Sigmoid colon (tissue), 7 donors: ENCODE measurements around the gene APBB3. TPM values are rescaled to one million over a fixed set of nuclear protein-coding genes. Genes with fewer than 3 reads are reported as not detected.
"Not testable (repeated sequence)": the region's sequence is repeated elsewhere in the genome, so short reads cannot be mapped to it uniquely, and the experiment has no call there.

ENCODE experiments used
- DNase-seq: peaks from one replicate; pipeline ENCODE4 v3.0.0-alpha.2; 2019
- H3K27ac ChIP-seq, 4 donors: fragments of 200-600 bp; sonication (generic); one replicate each; pipeline ENCODE4 v1.5.1; 2016 to 2019; ENCODE audit warnings: mild to moderate bottlenecking in 1 of 4
- H3K27me3 ChIP-seq, 3 donors: fragments of 200-600 bp; sonication (generic); one replicate each; pipeline ENCODE4 v1.5.1; 2019; ENCODE audit warnings: mild to moderate bottlenecking in 1 of 3
- H3K36me3 ChIP-seq, 4 donors: fragments of 200-600 bp; sonication (generic); one replicate each; pipeline ENCODE4 v1.5.1; 2016 to 2019
- H3K4me1 ChIP-seq, 4 donors: fragments of 200-600 bp; sonication (generic); one replicate each; pipeline ENCODE4 v1.5.1; 2017 to 2019
- H3K4me3 ChIP-seq, 4 donors: fragments of 200-600 bp; sonication (generic); one replicate each; pipeline ENCODE4 v1.5.1; 2017 to 2019; ENCODE audit warnings: mild to moderate bottlenecking in 2 of 4, moderate library complexity in 1 of 4
- H3K9me3 ChIP-seq, 4 donors: fragments of 200-600 bp in 3 of 4; sonication (generic) in 3 of 4; one replicate each; pipeline versions ENCODE4 v1.5.1 to v1.6.1; 2013 to 2019
- CTCF ChIP-seq, 4 experiments: fragments of 450-650 bp in 3 of 4; fragments of 200-600 bp in 1 of 4; IDR thresholded peaks; one replicate each; pipeline ENCODE4 v1.5.1; 2016 to 2019; ENCODE audit warnings: antibody characterized with exemption in 4 of 4, mild to moderate bottlenecking in 3 of 4, moderate library complexity in 2 of 4
- EP300 ChIP-seq, 4 donors: sonication (generic); formaldehyde crosslinking; IDR thresholded peaks; one replicate each; pipeline ENCODE4 v1.6.1; 2017; ENCODE audit warnings: antibody characterized with exemption in 4 of 4
- POLR2A ChIP-seq, 2 donors: fragments of 450-650 bp; IDR thresholded peaks; one replicate each; pipeline ENCODE4 v1.6.1; 2016; ENCODE audit warnings: antibody characterized with exemption in 2 of 2, mild to moderate bottlenecking in 2 of 2, moderate library complexity in 2 of 2
- POLR2AphosphoS5 ChIP-seq, 4 donors: sonication (generic); formaldehyde crosslinking; IDR thresholded peaks; one replicate each; pipeline ENCODE4 v1.6.1; 2017; ENCODE audit warnings: antibody characterized with exemption in 4 of 4
- WGBS, 2 donors: extraction: QIAGEN DNeasy Blood & Tissue Kit; methylation state at CpG; one replicate each; pipeline ENCODE4 v1.1.7; 2013; 5-methylcytosine and 5-hydroxymethylcytosine counted together
- intact Hi-C: fragments of 100-400 bp; cut with DNase I; formaldehyde crosslinking; loops from one replicate; pipeline ENCODE4 v1.15.1; 2023
- polyA plus RNA-seq, 3 donors: library from polyadenylated mRNA; stranded (reverse); fragments of 200-250 nt; gene quantifications; one replicate each; pipeline ENCODE4 v1.2.3, GENCODE V29; 2013
- total RNA-seq, 4 donors: library from RNA; depleted of rRNA; stranded (reverse); fragments of >200 nt; gene quantifications; one replicate each; pipeline ENCODE4 v1.1.0, GENCODE V29; 2016
- donor health status: healthy with polysubstance abuse.
- donor health status: Bipolar disorder and iron deficiency.
- donor health status: healthy.

APBB3 gene
- total and polyA plus RNA-seq, 7 donors: 4.2 to 27.9 (median 14.3) TPM

DNA sequence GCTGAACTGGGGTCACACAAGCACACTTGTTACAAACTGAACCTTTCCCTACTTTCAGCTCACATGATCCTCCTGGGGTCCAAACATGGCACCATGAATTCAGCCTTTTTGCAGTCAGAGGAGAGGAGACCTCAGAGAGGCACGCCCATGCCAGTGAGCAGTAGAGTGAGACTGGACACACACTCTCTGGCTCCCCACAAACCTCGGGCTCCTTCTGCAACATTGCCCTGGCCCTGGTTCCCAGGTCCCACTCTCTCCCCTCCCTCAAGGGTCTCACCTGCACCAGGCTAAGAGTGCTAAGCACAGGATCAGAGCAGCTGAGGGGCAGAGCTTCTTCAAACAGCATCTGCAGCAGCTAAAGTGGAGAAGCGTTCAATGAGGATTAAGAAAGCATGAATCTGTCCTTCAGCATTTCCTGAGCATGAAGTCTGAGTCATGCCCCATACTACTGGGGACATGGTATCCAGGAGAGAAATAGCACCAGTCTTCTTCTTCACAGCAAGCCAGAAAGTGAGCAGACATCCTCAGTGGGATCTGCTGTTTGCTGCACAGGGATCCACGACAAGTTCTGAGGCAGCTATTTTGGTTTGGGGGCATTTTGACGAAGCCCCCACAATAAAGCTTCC, 27.5 kb upstream of the APBB3 start:
- TF ChIP-seq CTCF (IDR thresholded peaks at IDR 0.05): no peak
- no peak for TF ChIP-seq POLR2AphosphoS5 (IDR thresholded peaks at IDR 0.05)
- no peak for TF ChIP-seq POLR2A (IDR thresholded peaks at IDR 0.05)
- no peak for TF ChIP-seq EP300 (IDR thresholded peaks at IDR 0.05)
- intact Hi-C loops: no loop called here
- no peaks in the 10 kb centered on the region for H3K36me3 ChIP-seq
- peak overlapping the region in 1 of 4 donors; percentile 12 for H3K4me3 ChIP-seq
- H3K27ac ChIP-seq: peak overlapping the region in 1 of 4 donors; percentile 40
- no peaks in the 10 kb centered on the region for H3K4me1 ChIP-seq
- 82% methylated on average over 5 of the region's 5 CpGs for WGBS, 2 donors
- no peak for DNase-seq
- H3K9me3 ChIP-seq: no peaks in the 10 kb centered on the region
- H3K27me3 ChIP-seq: no peaks in the 10 kb centered on the region

DNA sequence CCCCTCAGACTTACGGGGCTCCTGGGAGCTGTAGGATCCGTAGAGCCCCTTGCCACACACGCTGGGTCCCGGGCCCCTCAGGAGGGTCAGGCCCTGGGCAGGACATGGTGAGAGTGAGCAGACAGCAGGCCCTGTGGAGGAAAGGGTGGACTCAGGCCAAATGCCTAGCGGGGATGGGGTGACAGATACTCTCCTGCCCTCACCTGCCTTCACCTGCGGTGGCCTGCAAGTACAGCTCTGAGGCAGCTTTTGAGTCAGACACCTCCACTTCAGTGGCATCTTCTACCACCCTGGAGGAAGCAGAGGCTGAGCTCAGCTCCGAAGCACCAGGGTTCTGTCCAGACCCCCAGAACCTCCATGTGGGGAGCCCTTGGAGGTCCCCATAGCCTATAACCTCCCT, 26.5 kb upstream of the APBB3 start:
- Histone ChIP-seq H3K27me3 (no peaks in the 10 kb centered on the region), H3K27ac (peak overlapping the region in 1 of 4 donors; percentile 40), H3K36me3 (no peaks in the 10 kb centered on the region), H3K4me3 (no peak overlapping the region), H3K9me3 (no peaks in the 10 kb centered on the region), H3K4me1 (no peaks in the 10 kb centered on the region)
- no peak for TF ChIP-seq CTCF (IDR thresholded peaks at IDR 0.05)
- TF ChIP-seq POLR2A (IDR thresholded peaks at IDR 0.05): no peak
- no peak for TF ChIP-seq EP300 (IDR thresholded peaks at IDR 0.05)
- no peak for TF ChIP-seq POLR2AphosphoS5 (IDR thresholded peaks at IDR 0.05)
- 94 to 95% methylated on average over 7 of the region's 7 CpGs for WGBS, 2 donors
- DNase-seq: no peak
- intact Hi-C loops: no loop called here

DNA sequence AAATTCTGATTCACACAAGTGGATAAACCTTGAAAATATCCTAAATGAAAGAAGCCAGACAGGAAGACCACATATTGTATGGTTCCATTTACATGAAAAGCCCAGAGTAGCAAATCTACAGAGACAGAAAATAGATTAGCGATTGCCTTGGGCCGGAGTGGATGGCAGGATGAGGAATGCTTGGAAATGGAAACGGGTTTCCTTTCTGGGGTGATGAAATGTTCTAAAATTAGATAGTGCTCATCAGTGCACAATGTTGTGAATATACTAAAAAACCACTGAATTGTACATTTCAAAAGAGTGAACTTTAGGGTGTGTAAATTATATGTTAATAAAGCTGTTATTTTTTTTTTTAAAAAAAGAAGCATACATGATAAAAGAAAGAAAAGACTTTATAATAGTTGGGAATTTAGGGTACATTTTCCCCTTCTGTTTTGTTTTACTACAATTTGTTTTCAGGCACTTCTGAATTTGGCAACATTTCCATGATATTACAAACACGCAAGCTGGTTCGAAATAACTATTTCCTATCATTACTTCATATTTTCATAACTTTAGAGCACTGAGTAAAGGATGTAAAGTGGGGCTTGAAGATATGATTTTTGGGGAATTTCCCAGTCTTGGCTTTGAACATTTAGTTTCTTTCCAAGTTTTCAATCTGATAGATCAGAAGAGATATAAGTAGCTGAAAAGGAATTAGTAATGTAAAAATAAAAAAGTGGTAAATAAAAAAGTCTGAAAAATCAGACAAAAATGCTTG, 24.1 kb upstream of the APBB3 start:
- no peak for DNase-seq
- Histone ChIP-seq H3K27ac (peak overlapping the region in 3 of 4 donors; percentile 20 to 29 (median 25)), H3K27me3 (no peaks in the 10 kb centered on the region), H3K9me3 (peaks cover 0 to under 1% (median 0%) of the 10 kb centered on the region in 4 donors), H3K4me1 (no peaks in the 10 kb centered on the region), H3K4me3 (no peak overlapping the region), H3K36me3 (no peaks in the 10 kb centered on the region)
- intact Hi-C loops: no loop called here
- TF ChIP-seq CTCF (IDR thresholded peaks at IDR 0.05) (no peak), EP300 (IDR thresholded peaks at IDR 0.05) (no peak), POLR2A (IDR thresholded peaks at IDR 0.05) (no peak), POLR2AphosphoS5 (IDR thresholded peaks at IDR 0.05) (no peak)
- 73 to 80% methylated on average over 5 of the region's 5 CpGs for WGBS, 2 donors

DNA sequence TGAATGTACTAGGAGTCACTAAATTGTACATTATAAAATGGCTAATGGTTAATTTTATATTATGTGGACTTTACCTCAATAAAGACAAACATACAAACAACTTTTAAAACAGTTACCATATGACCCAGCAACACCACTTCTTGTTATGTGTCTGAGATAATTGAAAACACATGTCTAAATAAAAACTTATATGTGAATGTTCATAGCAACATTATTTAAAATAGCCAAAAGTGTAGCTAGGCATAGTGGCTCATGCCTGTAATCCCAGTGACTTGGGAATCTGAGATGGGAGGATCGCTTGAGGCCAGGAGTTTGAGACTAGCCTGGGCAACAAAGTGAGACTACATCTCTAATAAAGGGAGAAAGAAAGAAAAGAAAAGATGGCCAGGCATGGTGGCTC, 23.1 kb upstream of the APBB3 start:
- no peaks in the 10 kb centered on the region for H3K27me3 ChIP-seq
- H3K4me1 ChIP-seq: no peaks in the 10 kb centered on the region
- intact Hi-C loops: no loop called here
- no peak overlapping the region for H3K4me3 ChIP-seq
- DNase-seq: no peak
- no peaks in the 10 kb centered on the region for H3K36me3 ChIP-seq
- H3K27ac ChIP-seq: peak overlapping the region in 1 of 4 donors; percentile 20
- peaks cover 0 to 3% (median 0%) of the 10 kb centered on the region in 4 donors for H3K9me3 ChIP-seq
- TF ChIP-seq CTCF (IDR thresholded peaks at IDR 0.05) (no peak), POLR2A (IDR thresholded peaks at IDR 0.05) (no peak), POLR2AphosphoS5 (IDR thresholded peaks at IDR 0.05) (no peak), EP300 (IDR thresholded peaks at IDR 0.05) (no peak)
- 95 to 97% methylated on average over 1 of the region's 1 CpG for WGBS, 2 donors

- H3K36me3 ChIP-seq, DNase-seq, H3K9me3 ChIP-seq, H3K4me3 ChIP-seq, intact Hi-C loops, H3K27ac ChIP-seq, H3K27me3 ChIP-seq, H3K4me1 ChIP-seq: not testable (repeated sequence)
- WGBS, 2 donors: 93 to 96% methylated on average over 6 of the region's 6 CpGs
Observed at GRCh38 chr5:140579188-140579747, 14.9 kb upstream of the APBB3 start.
